Activated T-helper 2 cell treated with anti-CD3 and anti-CD28 coated beads, Interferon-gamma antibody, Interleukin-2, Interleukin-4, amounts not matched to agents 10 μg/mL and 5 μg/mL and 100 μg/mL, durations not matched to agents 14 hours and 24 hours and 36 hours (primary cell): Measurements from ENCODE around the gene MAPK8IP3. TPM values are rescaled to one million over a fixed set of nuclear protein-coding genes. Genes with fewer than 3 reads are reported as not detected.

Experiments used
- DNase-seq: peaks from one replicate; pipeline ENCODE4 v3.0.0; 2021; ENCODE audit warnings: low spot score
- H3K27ac Mint-ChIP-seq: one replicate; pipeline ENCODE4 v1.8.0; 2021; ENCODE audit warnings: mixed read lengths
- H3K27me3 Mint-ChIP-seq: one replicate; pipeline ENCODE4 v1.8.0; 2021; ENCODE audit warnings: low read depth, mixed read lengths
- H3K36me3 Mint-ChIP-seq: one replicate; pipeline ENCODE4 v1.8.0; 2021; ENCODE audit warnings: low read depth, mixed read lengths
- H3K4me1 Mint-ChIP-seq: one replicate; pipeline ENCODE4 v1.8.0; 2021; ENCODE audit warnings: low read depth, mixed read lengths
- H3K4me3 Mint-ChIP-seq: one replicate; pipeline ENCODE4 v1.8.0; 2021; ENCODE audit warnings: low read depth, mild to moderate bottlenecking, moderate library complexity, mixed read lengths
- H3K9me3 Mint-ChIP-seq: one replicate; pipeline ENCODE4 v1.8.0; 2021; ENCODE audit warnings: mixed read lengths
- intact Hi-C: fragments of 100-400 bp; cut with micrococcal nuclease; formaldehyde crosslinking; loops from one replicate; pipeline ENCODE4 v1.15.1; 2023
- total RNA-seq: library from RNA; stranded (reverse); gene quantifications from 2 replicates; pipeline ENCODE4 v1.2.3, GENCODE V29; 2022

Gene MAPK8IP3
- total RNA-seq: 74.8 and 77.5 TPM in 2 replicates

DNA sequence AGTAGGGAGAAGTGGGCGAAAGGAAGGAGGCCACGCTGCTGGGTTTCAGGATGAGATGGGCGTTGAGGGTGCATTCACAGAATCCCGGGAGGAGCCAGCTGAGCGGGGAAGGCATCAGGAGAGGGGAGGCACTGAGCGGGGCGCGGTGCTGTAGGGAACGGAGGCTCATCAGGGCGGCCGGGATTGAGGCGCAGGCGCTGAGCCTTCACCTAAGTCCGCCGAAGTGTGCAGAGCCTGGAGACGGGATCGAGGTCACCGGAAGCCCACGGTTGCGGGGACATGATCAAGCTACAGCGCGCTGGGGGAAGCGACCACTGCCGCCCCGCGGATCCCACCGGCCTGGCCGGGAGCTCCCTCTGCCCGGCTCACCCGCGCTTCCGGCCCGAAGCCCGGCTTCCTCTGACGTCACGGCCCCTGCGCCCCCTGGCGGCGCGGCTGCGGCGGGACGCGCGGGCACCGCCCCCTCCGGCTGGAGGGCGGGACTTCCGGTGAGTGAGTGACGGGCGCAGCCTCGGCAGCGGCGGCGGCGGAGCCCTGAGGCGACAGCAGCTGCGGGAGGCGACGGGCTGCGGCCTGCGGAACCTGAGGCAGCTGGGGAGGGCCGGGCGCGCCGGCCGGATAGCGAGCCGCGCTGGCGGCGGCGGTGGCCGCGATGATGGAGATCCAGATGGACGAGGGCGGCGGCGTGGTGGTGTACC lies at the start of gene MAPK8IP3:
TSS of gene MAPK8IP3 (plus strand) at position 508 of the 698 bp plus-strand sequence. CDS start at position 653, 145 bp downstream.
- Mint-ChIP-seq H3K4me1 (peaks cover 17% of the 10 kb centered on the region), H3K9me3 (no peaks in the 10 kb centered on the region), H3K36me3 (peaks cover 36% of the 10 kb centered on the region), H3K4me3 (peak within 1 kb of the TSS; percentile 96), H3K27ac (peak within 1 kb of the TSS; percentile 98), H3K27me3 (no peaks in the 10 kb centered on the region)
- intact Hi-C loops: loop anchor here (1.0 to 10.0 kb wide), 4 partner anchors 28 to 171 kb away; partner anchors contain the start of genes CRAMP1, IFT140, JPT2 and NUBP2
- peak; percentile 94 for DNase-seq

DNA sequence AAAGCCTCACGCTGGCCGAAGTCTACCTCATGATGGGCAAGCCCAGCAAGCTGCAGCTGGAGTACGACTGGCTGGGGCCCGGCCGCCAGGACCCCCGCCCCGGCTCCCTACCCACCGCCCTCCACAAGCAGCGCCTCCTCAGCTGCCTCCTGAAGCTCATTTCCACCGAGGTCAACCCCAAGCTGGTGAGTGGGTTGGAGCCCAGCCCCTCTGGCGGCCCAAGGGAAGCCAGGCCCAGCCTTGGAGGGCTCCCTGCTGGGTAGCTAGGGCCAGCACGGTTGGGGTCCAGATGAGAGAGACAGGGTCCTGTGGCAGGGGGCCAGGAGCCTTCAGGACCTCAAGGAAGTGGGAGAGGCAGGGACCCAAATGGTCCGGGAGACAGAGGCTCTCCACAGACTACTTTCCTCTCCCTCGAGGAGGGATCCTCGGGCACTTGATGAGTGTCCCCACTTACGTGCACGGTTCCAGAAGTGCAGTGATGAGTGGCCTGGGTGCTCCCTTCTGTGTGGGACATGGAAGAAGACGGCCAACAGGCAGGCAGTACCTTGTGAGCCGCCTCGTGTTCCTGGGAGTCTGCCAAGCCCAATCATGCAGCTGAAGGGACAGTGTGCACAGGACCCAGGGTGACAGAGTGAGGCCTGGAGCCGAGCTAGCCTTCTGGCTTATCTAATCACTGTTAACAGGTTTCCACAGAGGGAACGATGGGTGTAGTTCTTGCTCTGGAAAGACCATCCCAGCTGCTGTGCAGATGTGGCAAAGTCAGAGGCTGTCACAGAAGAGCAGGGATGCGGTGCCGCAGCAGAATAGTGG lies 49.0 kb upstream of the MAPK8IP3 start:
- no peak overlapping the region for H3K27ac Mint-ChIP-seq
- DNase-seq: no peak
- H3K36me3 Mint-ChIP-seq: peaks cover 37% of the 10 kb centered on the region
- no peaks in the 10 kb centered on the region for H3K4me1 Mint-ChIP-seq
- no peaks in the 10 kb centered on the region for H3K27me3 Mint-ChIP-seq
- no peaks in the 10 kb centered on the region for H3K9me3 Mint-ChIP-seq
- intact Hi-C loops: no loop called here
- H3K4me3 Mint-ChIP-seq: no peak overlapping the region

- DNase-seq: no peak
- no peak overlapping the region for H3K27ac Mint-ChIP-seq
- H3K4me1 Mint-ChIP-seq: no peaks in the 10 kb centered on the region
- no peaks in the 10 kb centered on the region for H3K9me3 Mint-ChIP-seq
- no peak overlapping the region for H3K4me3 Mint-ChIP-seq
- H3K36me3 Mint-ChIP-seq: peaks cover 43% of the 10 kb centered on the region
- intact Hi-C loops: no loop called here
- H3K27me3 Mint-ChIP-seq: no peaks in the 10 kb centered on the region
These were observed 48.2 kb upstream of the MAPK8IP3 start for GRCh38 chr16:1657841-1658240.

DNA sequence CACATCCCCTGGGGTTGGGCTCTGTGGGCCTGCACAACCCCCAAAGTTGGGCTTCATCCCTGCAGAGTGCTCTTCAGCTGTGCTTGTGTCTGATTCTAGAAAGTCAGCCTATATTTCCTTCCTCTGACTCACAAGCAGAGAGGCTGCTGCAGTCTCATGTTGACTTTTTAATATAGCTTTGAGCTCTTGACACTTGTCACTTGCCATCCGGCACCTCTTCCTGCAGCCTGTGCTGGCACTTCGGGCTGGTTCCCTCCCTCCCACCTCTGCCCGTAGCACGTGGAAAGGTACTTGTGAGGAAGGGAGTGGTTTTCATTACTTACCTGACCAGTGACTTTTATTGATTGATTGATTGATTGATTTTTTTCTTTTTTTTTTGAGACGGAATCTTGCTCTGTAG lies 47.0 kb upstream of the MAPK8IP3 start:
- H3K9me3 Mint-ChIP-seq: no peaks in the 10 kb centered on the region
- H3K4me3 Mint-ChIP-seq: no peak overlapping the region
- H3K27ac Mint-ChIP-seq: no peak overlapping the region

DNA sequence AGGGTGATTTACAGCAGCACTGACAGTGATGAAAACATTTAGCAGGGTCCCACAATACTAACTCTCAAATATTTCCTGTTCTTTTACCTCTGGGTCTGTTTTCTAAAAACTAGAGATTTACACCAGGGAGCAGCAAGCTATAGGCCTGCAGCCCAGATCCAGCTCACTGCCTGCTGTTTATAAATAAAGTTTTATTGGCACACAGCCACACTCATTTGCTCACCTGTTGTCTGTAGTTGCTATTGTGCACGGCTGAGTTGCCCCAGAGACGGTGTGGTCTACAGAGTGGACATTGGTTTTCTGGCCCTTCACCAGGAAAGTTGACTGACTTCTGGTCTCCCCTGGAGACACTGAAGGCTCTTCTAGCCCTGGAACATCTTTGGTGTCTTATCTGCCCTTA lies 44.2 kb upstream of the MAPK8IP3 start:
- Mint-ChIP-seq H3K27ac (no peak overlapping the region), H3K27me3 (no peaks in the 10 kb centered on the region), H3K36me3 (peaks cover 41% of the 10 kb centered on the region), H3K4me1 (no peaks in the 10 kb centered on the region), H3K9me3 (no peaks in the 10 kb centered on the region), H3K4me3 (no peak overlapping the region)
- no peak for DNase-seq
- intact Hi-C loops: no loop called here

More for the DNA sequence above, 47.0 kb upstream of the MAPK8IP3 start:
- Mint-ChIP-seq H3K27me3 (no peaks in the 10 kb centered on the region), H3K36me3 (peaks cover 50% of the 10 kb centered on the region), H3K4me1 (no peaks in the 10 kb centered on the region)
- intact Hi-C loops: no loop called here
- no peak for DNase-seq

DNA sequence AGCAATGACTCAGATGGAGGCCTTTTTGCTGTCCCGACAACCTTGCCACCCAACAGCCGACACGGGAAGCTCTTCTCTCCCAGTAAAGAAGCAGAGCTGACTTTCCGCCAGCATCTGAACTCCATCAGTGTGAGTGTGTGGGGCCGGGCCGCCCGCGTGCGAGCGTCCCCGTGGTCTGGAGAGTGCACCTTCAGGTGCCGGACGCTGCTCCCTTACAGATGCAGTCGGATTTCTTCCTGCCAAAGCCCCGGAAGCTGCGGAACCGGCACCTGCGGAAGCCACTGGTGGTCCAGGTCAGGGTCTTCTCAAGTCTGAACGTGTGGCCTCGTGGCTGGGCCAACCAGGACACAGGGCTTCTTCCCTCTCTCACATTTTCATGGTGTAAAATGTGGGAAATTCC lies 43.5 kb upstream of the MAPK8IP3 start:
- no peak for DNase-seq
- Mint-ChIP-seq H3K27ac (no peak overlapping the region), H3K4me3 (no peak overlapping the region), H3K4me1 (no peaks in the 10 kb centered on the region), H3K36me3 (peaks cover 39% of the 10 kb centered on the region), H3K27me3 (no peaks in the 10 kb centered on the region), H3K9me3 (no peaks in the 10 kb centered on the region)
- intact Hi-C loops: no loop called here

GRCh38 chr16:1665829-1666228 lies 40.2 kb upstream of the MAPK8IP3 start:
- H3K4me3 Mint-ChIP-seq: no peak overlapping the region
- no peak for DNase-seq
- no peaks in the 10 kb centered on the region for H3K9me3 Mint-ChIP-seq
- H3K36me3 Mint-ChIP-seq: peaks cover 57% of the 10 kb centered on the region
- intact Hi-C loops: no loop called here
- H3K4me1 Mint-ChIP-seq: no peaks in the 10 kb centered on the region
- no peaks in the 10 kb centered on the region for H3K27me3 Mint-ChIP-seq
- H3K27ac Mint-ChIP-seq: no peak overlapping the region

DNA sequence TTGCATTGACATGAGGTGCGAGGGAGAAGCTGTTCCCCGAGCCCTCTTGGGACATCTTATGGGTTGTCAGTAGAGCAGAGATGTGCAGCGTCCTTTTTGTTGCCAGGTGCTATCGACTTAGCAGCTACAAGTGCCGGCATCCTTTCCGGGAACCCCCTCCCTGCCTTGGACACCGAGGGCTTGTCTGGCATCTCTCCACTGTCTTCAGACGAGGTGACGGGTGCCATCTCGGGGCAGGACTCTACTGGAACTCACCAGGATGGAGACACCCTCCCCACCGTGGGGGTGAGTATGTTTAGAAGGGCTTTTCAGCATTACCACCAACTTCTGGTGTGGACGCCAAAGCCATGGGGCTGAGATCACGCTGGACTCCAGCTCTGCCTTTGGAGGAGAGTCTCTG lies 39.7 kb upstream of the MAPK8IP3 start:
- intact Hi-C loops: no loop called here
- Mint-ChIP-seq H3K4me1 (no peaks in the 10 kb centered on the region), H3K27ac (no peak overlapping the region), H3K36me3 (peaks cover 62% of the 10 kb centered on the region), H3K27me3 (no peaks in the 10 kb centered on the region), H3K4me3 (no peak overlapping the region), H3K9me3 (no peaks in the 10 kb centered on the region)
- no peak for DNase-seq

DNA sequence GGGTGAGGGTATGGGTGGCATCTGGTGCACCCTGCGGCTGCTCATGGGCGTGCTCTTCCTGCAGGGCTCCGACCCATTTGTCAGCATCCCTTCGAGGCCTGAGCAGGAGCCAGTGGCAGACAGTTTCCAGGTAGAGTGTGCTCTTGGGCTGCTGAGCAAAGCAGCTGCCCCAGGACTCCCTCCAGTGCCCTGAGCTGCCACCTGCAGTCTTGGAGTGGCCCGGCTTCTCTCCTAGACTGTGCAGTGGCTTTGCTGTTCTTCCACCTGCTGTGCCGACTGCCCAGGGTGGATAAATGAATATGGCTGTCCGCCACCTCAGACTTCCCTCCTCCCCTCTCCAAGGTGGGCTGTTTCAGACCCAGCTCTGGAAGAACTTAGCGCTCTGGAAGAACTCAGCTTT lies 38.7 kb upstream of the MAPK8IP3 start:
- Mint-ChIP-seq H3K36me3 (peaks cover 66% of the 10 kb centered on the region), H3K27ac (no peak overlapping the region), H3K9me3 (no peaks in the 10 kb centered on the region), H3K4me3 (no peak overlapping the region), H3K4me1 (no peaks in the 10 kb centered on the region), H3K27me3 (no peaks in the 10 kb centered on the region)
- no peak for DNase-seq
- intact Hi-C loops: no loop called here

GRCh38 chr16:1667916-1668315 lies 38.1 kb upstream of the MAPK8IP3 start:
- no peaks in the 10 kb centered on the region for H3K9me3 Mint-ChIP-seq
- H3K27ac Mint-ChIP-seq: no peak overlapping the region
- H3K27me3 Mint-ChIP-seq: no peaks in the 10 kb centered on the region
- no peak overlapping the region for H3K4me3 Mint-ChIP-seq
- no peak for DNase-seq
- peaks cover 66% of the 10 kb centered on the region for H3K36me3 Mint-ChIP-seq
- intact Hi-C loops: no loop called here
- no peaks in the 10 kb centered on the region for H3K4me1 Mint-ChIP-seq

DNA sequence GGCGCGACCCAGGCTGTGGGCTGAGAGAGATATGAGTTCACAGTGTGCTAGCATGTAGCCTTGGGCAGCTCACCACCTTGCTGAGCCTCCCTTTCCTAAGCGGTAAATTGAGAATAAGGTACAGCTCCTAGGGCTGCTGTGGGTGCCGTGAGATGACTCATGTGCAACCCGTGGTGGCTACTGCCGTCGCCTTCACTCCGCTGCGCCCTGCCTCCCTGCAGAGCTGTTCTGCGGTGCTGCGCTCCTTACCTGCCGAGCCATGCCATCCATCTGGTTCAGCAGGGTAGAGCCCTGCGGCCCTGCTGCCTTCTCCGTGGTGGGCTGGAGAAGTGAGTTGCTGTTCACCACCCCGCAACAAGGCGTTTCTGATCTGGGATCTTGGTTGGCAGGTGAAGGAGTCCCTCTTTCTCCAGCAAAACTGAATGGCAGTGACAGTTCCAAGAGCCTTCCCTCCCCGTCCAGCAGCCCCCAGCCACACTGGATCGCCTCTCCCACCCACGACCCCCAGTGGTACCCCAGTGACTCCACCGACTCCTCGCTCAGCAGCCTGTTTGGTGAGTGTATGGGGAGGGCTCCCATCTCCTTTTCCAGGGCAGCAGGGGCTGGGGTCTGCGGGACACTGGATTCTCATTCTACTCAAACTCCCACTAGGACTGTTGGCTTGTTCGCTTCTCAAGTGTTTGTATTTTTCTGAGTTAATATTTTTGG lies 37.2 kb upstream of the MAPK8IP3 start:
- no peaks in the 10 kb centered on the region for H3K4me1 Mint-ChIP-seq
- no peaks in the 10 kb centered on the region for H3K9me3 Mint-ChIP-seq
- DNase-seq: no peak
- peaks cover 67% of the 10 kb centered on the region for H3K36me3 Mint-ChIP-seq
- intact Hi-C loops: no loop called here
- H3K27ac Mint-ChIP-seq: no peak overlapping the region
- no peak overlapping the region for H3K4me3 Mint-ChIP-seq
- H3K27me3 Mint-ChIP-seq: no peaks in the 10 kb centered on the region

- Mint-ChIP-seq H3K36me3 (peaks cover 70% of the 10 kb centered on the region), H3K27ac (no peak overlapping the region), H3K4me3 (no peak overlapping the region), H3K4me1 (no peaks in the 10 kb centered on the region), H3K27me3 (no peaks in the 10 kb centered on the region), H3K9me3 (no peaks in the 10 kb centered on the region)
- no peak for DNase-seq
- intact Hi-C loops: no loop called here
These were observed 36.3 kb upstream of the MAPK8IP3 start for GRCh38 chr16:1669698-1670097.

GRCh38 chr16:1670371-1670770 lies 35.6 kb upstream of the MAPK8IP3 start:
- intact Hi-C loops: no loop called here
- H3K4me3 Mint-ChIP-seq: no peak overlapping the region
- H3K27ac Mint-ChIP-seq: no peak overlapping the region
- DNase-seq: no peak
- H3K36me3 Mint-ChIP-seq: peaks cover 72% of the 10 kb centered on the region
- no peaks in the 10 kb centered on the region for H3K9me3 Mint-ChIP-seq
- H3K27me3 Mint-ChIP-seq: no peaks in the 10 kb centered on the region
- no peaks in the 10 kb centered on the region for H3K4me1 Mint-ChIP-seq
